ENCODE measurements around the gene HSD17B14. TPM values are rescaled to one million over a fixed set of nuclear protein-coding genes. Genes with fewer than 3 reads are reported as not detected.
"Not testable (repeated sequence)": the region's sequence is repeated elsewhere in the genome, so short reads cannot be mapped to it uniquely, and the experiment has no call there.

The HSD17B14 gene
- polyA plus RNA-seq, 1 of the 3 experiments (the other 2 are of a cell fraction): 29.7 TPM

DNA sequence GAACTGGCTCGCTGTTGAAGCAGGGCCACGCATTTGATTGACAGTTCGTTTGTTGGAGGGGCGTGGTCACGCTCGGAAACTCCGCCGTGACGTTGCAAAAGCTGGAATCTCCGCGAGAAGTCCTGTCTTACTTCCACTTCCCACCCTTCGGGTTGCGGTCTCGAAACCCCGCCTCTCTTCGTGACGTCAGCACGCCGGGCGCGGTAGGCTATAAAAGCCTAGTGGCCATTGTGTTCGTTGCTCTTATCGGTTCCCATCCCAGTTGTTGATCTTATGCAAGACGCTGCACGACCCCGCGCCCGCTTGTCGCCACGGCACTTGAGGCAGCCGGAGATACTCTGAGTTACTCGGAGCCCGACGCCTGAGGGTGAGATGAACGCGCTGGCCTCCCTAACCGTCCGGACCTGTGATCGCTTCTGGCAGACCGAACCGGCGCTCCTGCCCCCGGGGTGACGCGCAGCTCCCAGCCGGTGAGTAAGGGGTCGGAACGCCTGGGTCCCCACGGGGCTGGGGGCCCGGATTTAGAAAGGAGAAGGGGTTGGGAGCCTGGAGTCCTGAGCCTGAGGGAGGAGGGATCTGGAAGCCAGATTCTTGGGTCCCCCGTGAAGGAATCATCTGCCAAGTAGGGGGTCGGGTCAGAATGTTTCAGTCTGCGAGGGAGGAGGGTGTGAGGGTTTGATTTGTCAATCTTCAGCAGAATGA, 36.0 kb upstream of the HSD17B14 start, which contains the start of gene PPP1R15A (continued):
- TF ChIP-seq, protein P1, sequence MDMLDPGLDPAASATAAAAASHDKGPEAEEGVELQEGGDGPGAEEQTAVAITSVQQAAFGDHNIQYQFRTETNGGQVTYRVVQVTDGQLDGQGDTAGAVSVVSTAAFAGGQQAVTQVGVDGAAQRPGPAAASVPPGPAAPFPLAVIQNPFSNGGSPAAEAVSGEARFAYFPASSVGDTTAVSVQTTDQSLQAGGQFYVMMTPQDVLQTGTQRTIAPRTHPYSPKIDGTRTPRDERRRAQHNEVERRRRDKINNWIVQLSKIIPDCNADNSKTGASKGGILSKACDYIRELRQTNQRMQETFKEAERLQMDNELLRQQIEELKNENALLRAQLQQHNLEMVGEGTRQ (IDR thresholded peaks at IDR 0.05; ENCODE audit: borderline replicate concordance, low read depth, low read length): no peak
- TF ChIP-seq FOSL2 (IDR thresholded peaks at IDR 0.05; ENCODE audit: borderline replicate concordance, low read depth) (no peak), GABPA (IDR thresholded peaks at IDR 0.05; ENCODE audit: low read depth) (no peak), MEF2A (IDR thresholded peaks at IDR 0.05; ENCODE audit: borderline replicate concordance, low read depth) (no peak), SMC3 (IDR thresholded peaks at IDR 0.05; ENCODE audit: low read depth, low read length) (no peak), CHD2 (IDR thresholded peaks at IDR 0.05; ENCODE audit: low read length, partially characterized antibody) (peak; percentile 98), TAF1 (IDR thresholded peaks at IDR 0.05; ENCODE audit: borderline replicate concordance, low read depth, low read length) (peak; percentile 93), RFX5 (IDR thresholded peaks at IDR 0.05; ENCODE audit: low read length) (peak; percentile 81), MXI1 (IDR thresholded peaks at IDR 0.05; ENCODE audit: low read depth, low read length) (peak; percentile 78; the same call in 1 of the 2 replicates)
- TF ChIP-seq, protein P2, sequence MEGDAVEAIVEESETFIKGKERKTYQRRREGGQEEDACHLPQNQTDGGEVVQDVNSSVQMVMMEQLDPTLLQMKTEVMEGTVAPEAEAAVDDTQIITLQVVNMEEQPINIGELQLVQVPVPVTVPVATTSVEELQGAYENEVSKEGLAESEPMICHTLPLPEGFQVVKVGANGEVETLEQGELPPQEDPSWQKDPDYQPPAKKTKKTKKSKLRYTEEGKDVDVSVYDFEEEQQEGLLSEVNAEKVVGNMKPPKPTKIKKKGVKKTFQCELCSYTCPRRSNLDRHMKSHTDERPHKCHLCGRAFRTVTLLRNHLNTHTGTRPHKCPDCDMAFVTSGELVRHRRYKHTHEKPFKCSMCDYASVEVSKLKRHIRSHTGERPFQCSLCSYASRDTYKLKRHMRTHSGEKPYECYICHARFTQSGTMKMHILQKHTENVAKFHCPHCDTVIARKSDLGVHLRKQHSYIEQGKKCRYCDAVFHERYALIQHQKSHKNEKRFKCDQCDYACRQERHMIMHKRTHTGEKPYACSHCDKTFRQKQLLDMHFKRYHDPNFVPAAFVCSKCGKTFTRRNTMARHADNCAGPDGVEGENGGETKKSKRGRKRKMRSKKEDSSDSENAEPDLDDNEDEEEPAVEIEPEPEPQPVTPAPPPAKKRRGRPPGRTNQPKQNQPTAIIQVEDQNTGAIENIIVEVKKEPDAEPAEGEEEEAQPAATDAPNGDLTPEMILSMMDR (IDR thresholded peaks at IDR 0.05): no peak
- TF ChIP-seq, protein P3, sequence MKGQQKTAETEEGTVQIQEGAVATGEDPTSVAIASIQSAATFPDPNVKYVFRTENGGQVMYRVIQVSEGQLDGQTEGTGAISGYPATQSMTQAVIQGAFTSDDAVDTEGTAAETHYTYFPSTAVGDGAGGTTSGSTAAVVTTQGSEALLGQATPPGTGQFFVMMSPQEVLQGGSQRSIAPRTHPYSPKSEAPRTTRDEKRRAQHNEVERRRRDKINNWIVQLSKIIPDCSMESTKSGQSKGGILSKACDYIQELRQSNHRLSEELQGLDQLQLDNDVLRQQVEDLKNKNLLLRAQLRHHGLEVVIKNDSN (IDR thresholded peaks at IDR 0.05; ENCODE audit: borderline replicate concordance, low read depth): no peak

DNA sequence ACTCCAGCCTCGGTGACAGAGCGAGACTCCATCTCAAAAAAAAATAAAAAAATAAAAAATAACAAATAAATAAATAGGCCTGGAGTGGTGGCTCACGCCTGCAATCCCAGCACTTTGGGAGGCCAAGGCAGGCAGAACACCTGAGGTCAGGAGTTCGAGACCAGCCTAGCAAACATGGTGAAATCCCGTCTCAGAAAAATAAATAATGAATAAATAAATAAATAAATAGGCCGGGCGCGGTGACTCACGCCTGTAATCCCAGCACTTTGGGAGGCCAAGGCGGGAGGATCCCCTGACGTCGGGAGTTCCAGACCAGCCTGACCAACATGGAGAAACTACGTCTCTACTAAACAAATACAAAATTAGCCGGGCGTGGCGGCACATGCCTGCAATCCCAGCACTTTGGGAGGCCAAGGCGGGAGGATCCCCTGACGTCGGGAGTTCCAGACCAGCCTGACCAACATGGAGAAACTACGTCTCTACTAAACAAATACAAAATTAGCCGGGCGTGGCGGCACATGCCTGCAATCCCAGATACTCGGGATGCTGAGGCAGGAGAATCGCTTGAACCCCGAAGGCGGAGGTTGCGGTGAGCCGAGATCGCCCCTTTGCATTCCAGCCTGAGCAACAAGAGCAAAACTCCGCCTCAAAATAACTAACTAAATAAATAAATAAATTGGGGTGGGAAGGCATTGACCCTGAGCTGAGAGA, 35.3 kb upstream of the HSD17B14 start:
- H3K4me3 ChIP-seq (ENCODE audit: low read depth in 2 of 2, low read length in 1 of 2); H3K27me3 ChIP-seq (ENCODE audit: insufficient read depth): not testable (repeated sequence)
- CTCF ChIA-PET: interaction anchor here (1.0 to 1.7 kb wide), 2 partner anchors 35 to 99 kb away, joined by 3 to 10 read pairs; partner anchors contain the start of gene HSD17B14

More for the DNA sequence above, 35.3 kb upstream of the HSD17B14 start:
- DNase-seq, H3K4me2 ChIP-seq, H3K9me2 ChIP-seq, H3K9me3 ChIP-seq, H3K9ac ChIP-seq: not testable (repeated sequence)
- H2AFZ ChIP-seq (ENCODE audit: low read depth): 0 out of 2 replicates have a peak overlapping the region, but pooled peaks have one; percentile 71
- peaks cover 36% of the 10 kb centered on the region for H4K20me1 ChIP-seq (ENCODE audit: insufficient read depth)
- 79% methylated on average over 27 of the region's 31 CpGs for WGBS (ENCODE audit: low lambda C conversion rate)
- H3F3A ChIP-seq (replicated peaks; ENCODE audit: insufficient read depth): peaks cover 22% of the 10 kb centered on the region
- peaks cover 44% of the 10 kb centered on the region for H3K79me2 ChIP-seq (ENCODE audit: insufficient read depth)
- H3K36me3 ChIP-seq (replicated peaks in 1 of 2; ENCODE audit: control insufficient read depth in 1 of 2, insufficient read depth in 2 of 2, low read length in 1 of 2): peaks cover 28 to 35% of the 10 kb centered on the region in 2 experiments
- peak overlapping the region in 1 of 2 experiments; percentile 58; a peak in 2 of 4 replicates for H3K27ac ChIP-seq (ENCODE audit: low read depth in 2 of 2, low read length in 1 of 2)
- H3K4me1 ChIP-seq (ENCODE audit: control insufficient read depth in 1 of 2, insufficient read depth in 2 of 2, low read depth in 1 of 2, low read length in 1 of 2): peaks cover 15 to 48% of the 10 kb centered on the region in 2 experiments; a peak in 3 of 4 replicates
- POLR2A ChIA-PET: interaction anchor here (0.6 to 1.6 kb wide), 7 partner anchors 9 to 147 kb away, joined by 3 to 9 read pairs (median 6); partner anchors contain the start of genes BAX and NUCB1
